ENCODE measurements around the gene BSN.

DNA sequence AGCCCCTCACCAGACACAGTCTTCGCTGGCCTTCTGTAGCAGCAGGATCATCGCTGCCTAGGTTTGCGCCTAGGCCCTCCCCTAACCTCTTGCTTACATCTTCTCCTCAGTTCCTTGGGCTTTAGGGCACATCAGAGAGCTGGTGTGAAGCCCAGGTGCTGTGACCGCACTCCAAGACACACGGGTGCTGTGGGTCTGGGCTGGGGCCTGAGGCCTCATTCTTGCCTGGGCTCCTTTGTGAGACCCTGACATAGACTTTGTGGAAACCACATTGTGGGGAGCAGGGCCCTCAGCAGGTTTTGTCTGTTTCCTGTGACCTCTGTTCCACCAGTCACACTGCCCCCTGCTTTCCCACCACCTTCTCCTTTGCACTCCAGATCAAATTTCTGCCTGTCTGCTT is 157.2 kb downstream of the BSN start:
- no peak for TF ChIP-seq EP300 (IDR thresholded peaks at IDR 0.05; ENCODE audit: low read depth)
- TF ChIP-seq POLR2AphosphoS5 (IDR thresholded peaks at IDR 0.05): no peak
- TF ChIP-seq POLR2A (IDR thresholded peaks at IDR 0.05): no peak
